ENCODE data around the gene EPS15. TPM values are rescaled to one million over a fixed set of nuclear protein-coding genes. Genes with fewer than 3 reads are reported as not detected.

EPS15 gene
- total and polyA plus RNA-seq, 9 of the 15 experiments (the other 6 are each of a cell fraction or from before 2014, with no cell fraction given) = 23.1 to 69.0 (median 41.7) TPM

GRCh38 chr1:51349862-51350261 lies 169.2 kb downstream of the EPS15 start:
- Histone ChIP-seq H3K36me3 (ENCODE audit: control insufficient read depth, insufficient read depth, low read length) (peaks cover 2% of the 10 kb centered on the region; the same call in 2 of the 3 replicates), H3K9ac (ENCODE audit: insufficient read depth in 1 of 2, low read depth in 2 of 2, low read length in 2 of 2) (no peak overlapping the region), H3K27me3 (ENCODE audit: control insufficient read depth in 2 of 2, insufficient read depth in 2 of 2, low read length in 2 of 2) (no peaks in the 10 kb centered on the region; a peak in 1 of 5 replicates), H3K27ac (ENCODE audit: extremely low read depth, low read depth, low read length) (no peak overlapping the region), H2AFZ (ENCODE audit: low read depth, low read length) (no peak overlapping the region), H3K4me1 (replicated peaks in 1 of 2; ENCODE audit: control insufficient read depth in 2 of 2, insufficient read depth in 2 of 2, low read length in 2 of 2) (peaks cover 0 to 7% of the 10 kb centered on the region in 2 experiments; a peak in 2 of 5 replicates), H3K4me3 (no peak overlapping the region), H3K4me2 (ENCODE audit: insufficient read depth, low read length) (no peak overlapping the region), H4K20me1 (replicated peaks; ENCODE audit: control insufficient read depth, insufficient read depth, low read length) (0 out of 2 replicates have a peak, but pooled peaks cover 3% of the 10 kb centered on the region), H3K9me3 (replicated peaks; ENCODE audit: control insufficient read depth, insufficient read depth, low read depth, low read length) (no peaks in the 10 kb centered on the region), H3K79me2 (ENCODE audit: control insufficient read depth, insufficient read depth, low read length) (no peaks in the 10 kb centered on the region), H3K9me1 (ENCODE audit: control insufficient read depth, insufficient read depth, low read length) (no peaks in the 10 kb centered on the region)
- FAIRE-seq (peak; percentile 35), DNase-seq (ENCODE audit: extremely low read depth in 1 of 4, low spot score in 3 of 4) (no peak), ATAC-seq (no peak; the same call in 2 of the 3 replicates)
- in situ Hi-C loops (cut with MboI) = loop anchor here (10.0 kb wide), 1 partner anchor 185 kb away; no protein-coding TSS in a partner anchor
- ChIA-PET CTCF (ENCODE audit: low intra/inter-chr PET ratio) (no interaction called here), POLR2A (no interaction called here)
- BruUV-seq (replicated peaks) = TSS peak; percentile 16
- intact Hi-C loops (cut with micrococcal nuclease) = loop anchor here (10.0 kb wide), 1 partner anchor 415 kb away; no protein-coding TSS in a partner anchor
- WGBS (ENCODE audit: insufficient coverage, low coverage, missing lambda C conversion rate) = 73% methylated on average over 3 of the region's 3 CpGs
- TF ChIP-seq ZBTB5 (IDR thresholded peaks at IDR 0.05) = no peak
- TF ChIP-seq ZNF280B (CRISPR knock-in tag; IDR thresholded peaks at IDR 0.05) = no peak
- TF ChIP-seq POLR2AphosphoS5 (IDR thresholded peaks at IDR 0.05; ENCODE audit: control insufficient read depth, insufficient read depth, low read depth, low read length) = peak; percentile 36; the same call in 1 of the 2 replicates
- 0 out of 2 replicates have a peak, but pooled peaks have one; percentile 6 for TF ChIP-seq GATA2 (CRISPR knock-in tag; IDR thresholded peaks at IDR 0.05)
- TF ChIP-seq ELF4 (CRISPR knock-in tag; IDR thresholded peaks at IDR 0.05) = no peak
- TF ChIP-seq POLR2A (conservative IDR thresholded peaks at IDR 0.05) = 0 out of 2 replicates have a peak, but pooled peaks have one; percentile 20
- peak; percentile 58; the same call in 1 of the 2 replicates for TF ChIP-seq HMBOX1 (IDR thresholded peaks at IDR 0.05)
- peak; percentile 59 for TF ChIP-seq ZFP36 (IDR thresholded peaks at IDR 0.05; ENCODE audit: low read depth, low read length, partially characterized antibody)

Measured in K562 (cell line).